Measurements from ENCODE around the gene DACT3.

GRCh38 chr19:46660551-46661019 lies 397 bp downstream of the DACT3 start:
- no peak for TF ChIP-seq CTCF (IDR thresholded peaks at IDR 0.05)
- no peak for TF ChIP-seq POLR2A (IDR thresholded peaks at IDR 0.05)
- no peak for TF ChIP-seq EP300 (IDR thresholded peaks at IDR 0.05)

Measured in upper lobe of left lung (tissue), 4 donors.